ENCODE results near the gene TWIST2.

Gene TWIST2

DNA sequence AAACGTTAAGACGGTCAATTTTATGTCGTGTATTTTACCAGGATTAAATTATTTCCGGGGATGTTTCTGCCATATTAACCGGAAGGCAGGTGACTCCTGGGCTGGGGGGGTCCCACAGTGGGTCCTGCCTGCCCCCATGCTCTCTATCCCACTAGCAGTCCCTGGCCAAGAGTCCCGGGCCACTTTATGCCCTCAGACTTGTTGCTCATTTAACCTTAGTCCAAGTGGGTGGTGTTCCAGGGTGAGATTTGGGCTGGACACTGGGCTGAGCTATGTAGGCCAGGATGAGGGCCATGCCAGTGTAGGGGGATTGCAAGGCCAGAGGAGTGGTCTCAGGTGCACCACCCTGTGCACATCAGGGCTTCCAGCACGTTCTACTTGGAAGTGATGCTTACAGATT, 24.1 kb downstream of the TWIST2 start:
- Histone ChIP-seq H3K4me2 (ENCODE audit: low read depth, low read length) (no peak overlapping the region), H3K9me2 (replicated peaks; ENCODE audit: insufficient read depth, low read length) (no peaks in the 10 kb centered on the region), H4K20me1 (ENCODE audit: insufficient read depth, low read length) (no peaks in the 10 kb centered on the region), H3K4me1 (ENCODE audit: low read length) (no peaks in the 10 kb centered on the region), H3K79me2 (ENCODE audit: low read length) (no peaks in the 10 kb centered on the region), H3K36me3 (replicated peaks; ENCODE audit: insufficient read depth, low read length) (no peaks in the 10 kb centered on the region), H3K9me3 (replicated peaks; ENCODE audit: insufficient read depth, low read length) (no peaks in the 10 kb centered on the region), H3K9ac (ENCODE audit: low read length) (no peak overlapping the region), H3F3A (ENCODE audit: insufficient read depth, low read length) (no peaks in the 10 kb centered on the region), H2AFZ (ENCODE audit: low read length) (no peak overlapping the region), H3K4me3 (ENCODE audit: low read length) (no peak overlapping the region), H3K27ac (ENCODE audit: low read length) (no peak overlapping the region), H3K27me3 (replicated peaks; ENCODE audit: insufficient read depth, low read length) (peaks cover 30% of the 10 kb centered on the region)
- TF ChIP-seq CTCF (IDR thresholded peaks at IDR 0.05; ENCODE audit: low read length) (no peak), EZH2 (optimal IDR thresholded peaks at IDR 0.05; ENCODE audit: low read depth, low read length) (no peak), EZH2phosphoT487 (IDR thresholded peaks at IDR 0.05; ENCODE audit: low read length) (no peak)
- no peak for DNase-seq

DNA sequence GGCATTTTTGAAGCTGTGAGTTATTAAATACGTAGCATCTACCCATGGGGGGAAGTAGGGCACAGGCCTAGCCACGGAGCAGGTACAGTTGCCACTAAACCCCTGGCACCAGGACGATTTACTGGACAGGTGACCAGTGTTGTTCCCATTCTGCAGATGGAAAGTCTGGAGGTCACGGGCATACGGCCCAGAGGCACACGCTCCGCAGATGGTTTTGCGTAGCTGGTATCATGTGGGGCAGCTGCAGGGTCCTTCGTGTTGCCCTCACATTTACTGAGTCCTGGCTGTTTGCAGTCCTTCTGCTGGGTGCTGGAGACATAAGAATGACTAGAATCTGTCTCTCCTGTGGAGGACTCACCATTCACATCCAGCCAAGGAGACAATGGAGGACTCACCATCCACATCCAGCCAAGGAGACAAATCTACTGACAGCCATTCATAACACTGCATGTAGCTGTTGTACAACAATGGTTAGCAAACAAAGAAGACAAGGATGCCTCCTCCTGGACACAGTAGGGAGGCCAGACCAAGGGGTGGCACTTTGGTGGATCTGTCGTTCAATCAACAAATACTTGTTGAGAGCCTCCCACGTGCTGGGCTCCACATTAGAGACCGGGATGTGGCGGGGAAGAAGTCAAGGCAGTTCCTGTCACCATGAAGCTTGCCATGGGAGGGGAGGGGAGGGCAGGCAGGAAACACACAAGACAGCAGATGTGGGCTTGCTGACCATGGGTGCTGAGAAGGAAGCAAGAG, 24.9 kb downstream of the TWIST2 start:
- no peak overlapping the region for H3K4me2 ChIP-seq (ENCODE audit: low read depth, low read length)
- H3K4me3 ChIP-seq (ENCODE audit: low read length): no peak overlapping the region
- no peaks in the 10 kb centered on the region for H3K9me2 ChIP-seq (replicated peaks; ENCODE audit: insufficient read depth, low read length)
- H4K20me1 ChIP-seq (ENCODE audit: insufficient read depth, low read length): no peaks in the 10 kb centered on the region
- H3K9ac ChIP-seq (ENCODE audit: low read length): no peak overlapping the region
- H3K9me3 ChIP-seq (replicated peaks; ENCODE audit: insufficient read depth, low read length): no peaks in the 10 kb centered on the region
- no peaks in the 10 kb centered on the region for H3K36me3 ChIP-seq (replicated peaks; ENCODE audit: insufficient read depth, low read length)
- H3K27me3 ChIP-seq (replicated peaks; ENCODE audit: insufficient read depth, low read length): peaks cover 32% of the 10 kb centered on the region
- DNase-seq: no peak
- no peak overlapping the region for H2AFZ ChIP-seq (ENCODE audit: low read length)
- TF ChIP-seq CTCF (IDR thresholded peaks at IDR 0.05; ENCODE audit: low read length): no peak
- no peak for TF ChIP-seq EZH2phosphoT487 (IDR thresholded peaks at IDR 0.05; ENCODE audit: low read length)
- TF ChIP-seq EZH2 (optimal IDR thresholded peaks at IDR 0.05; ENCODE audit: low read depth, low read length): no peak
- no peaks in the 10 kb centered on the region for H3F3A ChIP-seq (ENCODE audit: insufficient read depth, low read length)
- H3K79me2 ChIP-seq (ENCODE audit: low read length): no peaks in the 10 kb centered on the region
- no peak overlapping the region for H3K27ac ChIP-seq (ENCODE audit: low read length)
- H3K4me1 ChIP-seq (ENCODE audit: low read length): no peaks in the 10 kb centered on the region

DNA sequence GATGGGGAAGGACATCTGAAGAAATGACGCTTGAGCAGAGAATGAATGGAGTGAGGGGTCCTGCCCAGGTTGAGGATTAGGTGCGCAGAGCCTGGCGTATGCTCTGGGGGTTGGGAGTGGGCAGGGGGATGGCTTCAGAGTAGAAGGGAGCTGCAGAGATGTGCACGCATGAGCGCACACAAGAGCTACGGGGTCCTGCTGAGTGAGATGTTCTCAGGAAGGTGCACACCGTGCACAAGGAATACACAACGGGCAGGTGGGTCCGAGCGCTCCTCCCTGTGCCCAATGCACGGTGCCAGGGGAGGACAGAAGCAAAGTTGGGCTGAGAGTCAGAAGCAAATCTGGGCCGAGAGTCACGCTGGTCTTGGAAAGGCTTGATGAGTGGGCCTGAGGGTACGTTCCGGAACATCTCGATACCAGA, 25.5 kb downstream of the TWIST2 start:
- H2AFZ ChIP-seq (ENCODE audit: low read length): no peak overlapping the region
- no peaks in the 10 kb centered on the region for H3K9me3 ChIP-seq (replicated peaks; ENCODE audit: insufficient read depth, low read length)
- no peak overlapping the region for H3K9ac ChIP-seq (ENCODE audit: low read length)
- no peak overlapping the region for H3K4me2 ChIP-seq (ENCODE audit: low read depth, low read length)
- H3K4me1 ChIP-seq (ENCODE audit: low read length): no peaks in the 10 kb centered on the region
- H3K36me3 ChIP-seq (replicated peaks; ENCODE audit: insufficient read depth, low read length): no peaks in the 10 kb centered on the region
- H3K9me2 ChIP-seq (replicated peaks; ENCODE audit: insufficient read depth, low read length): no peaks in the 10 kb centered on the region
- H3K79me2 ChIP-seq (ENCODE audit: low read length): no peaks in the 10 kb centered on the region
- H3F3A ChIP-seq (ENCODE audit: insufficient read depth, low read length): no peaks in the 10 kb centered on the region
- no peak overlapping the region for H3K4me3 ChIP-seq (ENCODE audit: low read length)
- no peak for DNase-seq
- H4K20me1 ChIP-seq (ENCODE audit: insufficient read depth, low read length): no peaks in the 10 kb centered on the region
- H3K27me3 ChIP-seq (replicated peaks; ENCODE audit: insufficient read depth, low read length): peaks cover 37% of the 10 kb centered on the region
- no peak overlapping the region for H3K27ac ChIP-seq (ENCODE audit: low read length)
- TF ChIP-seq EZH2 (optimal IDR thresholded peaks at IDR 0.05; ENCODE audit: low read depth, low read length) (no peak), CTCF (IDR thresholded peaks at IDR 0.05; ENCODE audit: low read length) (no peak), EZH2phosphoT487 (IDR thresholded peaks at IDR 0.05; ENCODE audit: low read length) (no peak)
